Stimulated activated CD4-positive, alpha-beta T cell treated with anti-CD3 and anti-CD28 coated beads, Interleukin-4, amount 100 ng/mL, for 1 hour (primary cell): ENCODE results near the gene MYOF.
"Not testable (repeated sequence)": the region's sequence is repeated elsewhere in the genome, so short reads cannot be mapped to it uniquely, and the experiment has no call there.

Source experiments
- DNase-seq: peaks from one replicate; pipeline ENCODE4 v3.0.0-alpha.2; 2020

Gene MYOF

DNA sequence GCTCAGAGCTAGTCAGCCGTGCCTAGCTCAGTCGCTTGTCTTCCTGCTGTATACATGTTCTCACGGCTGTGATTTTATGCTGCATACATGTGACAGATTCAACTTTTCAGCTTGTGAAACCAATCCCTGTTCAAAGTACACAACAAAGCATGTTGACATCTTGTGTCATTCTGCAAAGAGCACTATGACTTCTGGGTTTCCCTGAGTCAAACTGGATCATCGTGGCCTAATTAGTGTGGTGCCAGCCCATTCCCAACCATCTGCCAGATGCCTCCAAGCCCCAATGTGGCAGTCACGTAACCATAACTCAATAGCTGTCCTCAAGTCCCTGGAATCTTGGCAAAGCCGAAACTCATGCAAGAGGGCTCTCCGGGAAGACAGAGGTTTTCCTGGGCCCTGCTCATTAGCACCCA lies 144.8 kb downstream of the MYOF start:
- no peak for DNase-seq

DNA sequence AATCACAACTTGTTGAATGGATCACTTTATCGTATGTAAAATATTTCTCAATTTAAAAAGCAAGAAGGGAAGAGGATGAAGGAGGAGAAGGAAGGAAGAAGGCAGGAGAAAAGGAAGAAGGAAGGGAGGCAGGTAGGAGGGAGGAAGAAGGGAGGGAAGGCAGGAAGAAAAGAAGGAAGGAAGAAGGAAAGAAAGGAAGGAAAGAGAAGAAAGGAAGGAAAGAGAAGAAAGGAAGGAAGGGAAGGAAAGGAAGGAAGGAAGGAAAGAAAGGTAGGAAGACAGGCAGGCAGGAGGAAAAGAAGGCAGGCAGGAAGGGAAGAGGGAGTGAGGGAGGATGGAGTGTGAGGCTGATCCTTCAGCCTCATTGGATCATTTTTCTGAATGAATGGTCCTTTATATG lies 145.5 kb downstream of the MYOF start:
- DNase-seq = no peak

DNA sequence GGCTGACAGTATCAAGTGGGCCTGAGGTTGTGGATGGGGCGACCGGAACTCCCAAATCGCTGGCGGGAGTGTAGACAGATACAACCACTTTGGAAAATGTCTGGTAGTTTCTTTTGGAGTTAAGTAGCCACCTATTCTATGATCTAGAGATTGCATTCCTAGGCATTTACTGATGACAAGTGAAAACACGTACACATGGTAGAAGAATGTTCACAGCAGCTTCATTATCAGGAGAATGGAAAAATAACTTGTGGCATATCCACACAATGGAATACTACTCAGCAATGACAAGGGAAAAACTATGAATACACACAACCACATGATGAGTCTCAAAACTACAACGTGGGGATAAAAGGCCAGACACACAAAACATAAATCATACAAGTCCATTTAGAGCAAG lies 146.0 kb downstream of the MYOF start:
- DNase-seq = no peak

DNA sequence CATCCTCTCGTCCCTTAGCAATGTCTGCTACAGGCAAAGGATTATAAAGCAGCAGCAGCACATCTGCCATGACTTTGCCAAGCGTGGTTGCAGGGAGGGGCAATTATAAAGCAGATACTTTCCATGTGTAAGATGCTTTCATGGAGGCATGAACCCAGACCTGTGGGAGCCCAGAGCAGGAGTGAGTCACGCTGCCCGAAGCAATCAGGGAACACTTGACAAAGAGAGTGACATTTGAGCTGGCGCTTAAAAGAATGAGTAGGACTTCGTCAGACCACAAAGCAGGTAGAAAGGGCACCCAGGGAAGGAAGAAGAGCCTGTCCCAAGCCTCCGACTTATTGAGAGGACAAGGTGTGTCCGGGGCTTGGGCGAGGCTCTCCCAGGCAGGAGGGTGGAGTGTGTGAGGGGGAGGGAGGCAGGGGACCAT lies 147.2 kb downstream of the MYOF start:
- no peak for DNase-seq

DNA sequence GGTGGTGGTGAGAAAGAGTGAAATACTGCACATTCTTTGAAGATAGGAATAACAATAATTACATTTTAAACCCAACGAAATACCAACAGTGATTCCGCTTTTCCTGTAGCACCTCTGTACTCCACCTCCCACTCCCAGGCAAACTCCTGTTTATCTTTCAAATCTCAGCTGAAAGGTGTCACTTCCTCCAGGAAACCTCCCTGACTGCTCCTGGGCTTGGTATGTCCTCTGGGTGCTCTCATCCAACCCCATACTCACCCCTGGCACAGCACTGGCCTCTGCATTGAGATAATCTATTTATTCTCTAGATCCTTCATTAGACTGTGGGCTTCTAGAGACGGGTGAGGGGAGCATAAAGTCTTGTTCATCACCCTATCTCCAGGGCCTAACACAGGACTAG lies 148.0 kb downstream of the MYOF start:
- DNase-seq = no peak

DNA sequence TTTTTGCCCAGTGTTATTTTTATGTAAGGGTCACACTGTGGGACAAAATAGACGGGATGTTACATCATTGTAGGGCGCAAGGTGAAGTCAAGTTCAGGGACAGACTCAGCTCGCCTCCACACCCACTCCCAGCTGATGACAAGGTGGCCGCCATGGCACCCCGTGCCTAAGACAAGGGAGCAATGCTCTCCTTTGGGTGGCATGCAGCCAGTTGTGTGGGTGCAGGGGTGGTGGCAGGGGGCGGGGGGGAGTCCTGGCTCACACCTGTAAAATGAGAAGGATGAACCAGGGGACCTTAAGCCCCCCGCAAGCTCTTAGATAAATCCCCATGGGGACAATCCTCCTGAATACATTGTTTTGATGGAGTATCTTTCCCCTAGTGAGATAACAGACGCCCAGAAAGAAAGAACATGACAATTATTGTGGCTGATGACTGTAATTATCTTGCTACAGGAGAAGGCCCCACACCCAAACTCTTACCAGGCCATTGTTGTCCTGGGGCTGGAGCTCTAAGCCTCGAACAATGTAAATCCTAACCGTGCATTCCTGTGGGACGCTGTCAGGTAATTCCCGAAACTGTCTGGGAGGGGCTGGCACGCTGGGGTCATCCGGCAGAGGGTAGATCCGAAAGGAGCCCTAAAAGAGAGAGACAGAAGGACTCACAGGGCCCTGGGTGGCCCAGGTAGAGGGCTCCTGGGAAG lies 148.7 kb downstream of the MYOF start:
- DNase-seq = no peak

DNA sequence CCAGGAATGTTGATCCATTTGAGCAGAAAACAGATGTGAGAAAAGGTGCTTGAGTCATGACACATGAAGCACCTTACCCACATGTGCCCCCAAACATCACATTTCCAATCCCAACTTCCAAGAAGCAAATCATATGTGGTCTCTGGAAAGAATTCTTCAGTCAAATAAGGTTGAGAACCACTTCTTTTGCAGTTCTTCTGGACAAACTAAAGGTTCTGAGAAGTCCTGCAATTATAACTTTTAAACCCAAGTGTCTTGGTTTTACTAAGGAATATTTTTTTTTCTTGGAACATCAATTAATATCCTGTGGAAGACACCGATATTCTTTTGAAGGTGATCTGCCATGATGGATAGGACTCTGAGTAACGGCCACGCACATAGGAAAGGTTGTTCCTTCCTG lies 151.3 kb downstream of the MYOF start:
- DNase-seq = no peak

DNA sequence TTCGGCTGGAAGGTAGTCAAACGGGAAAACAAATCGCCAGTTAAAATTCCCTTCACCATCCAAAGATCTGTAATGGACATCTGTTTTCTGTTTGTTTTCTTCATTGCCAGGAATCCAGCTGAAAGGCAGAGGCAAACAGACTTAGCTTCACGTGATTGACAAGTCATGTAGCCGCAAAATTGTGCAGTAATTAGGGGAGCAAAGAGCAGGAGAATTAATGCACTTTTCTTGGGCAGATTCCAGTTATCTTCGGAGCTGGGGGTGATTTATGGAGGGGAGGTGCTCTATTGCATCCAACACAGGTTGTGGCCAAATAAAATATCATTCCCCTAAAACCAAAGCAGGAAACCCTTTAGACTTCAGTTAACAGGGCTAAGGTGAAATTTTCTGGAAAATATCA lies 162.2 kb downstream of the MYOF start:
- no peak for DNase-seq

DNA sequence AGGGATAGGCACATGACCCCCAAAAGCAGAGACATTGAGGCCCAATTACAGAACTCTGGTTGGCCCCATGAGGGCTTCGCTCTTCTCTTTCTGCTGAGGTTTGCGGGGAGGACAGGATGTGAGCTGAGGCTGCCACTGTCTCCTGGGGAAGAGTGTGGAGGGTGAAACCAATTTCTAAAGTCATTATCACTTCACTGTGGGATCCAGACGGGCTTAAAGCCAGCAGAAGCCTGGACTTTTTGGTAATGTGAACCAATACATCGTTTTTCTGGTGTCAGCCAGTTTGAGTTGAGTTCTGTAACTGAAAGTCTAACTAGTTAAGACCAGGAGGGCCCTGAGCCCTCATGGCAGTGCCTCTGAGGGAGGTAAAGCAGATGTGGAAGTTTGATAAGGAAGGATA lies 163.0 kb downstream of the MYOF start:
- no peak for DNase-seq

DNA sequence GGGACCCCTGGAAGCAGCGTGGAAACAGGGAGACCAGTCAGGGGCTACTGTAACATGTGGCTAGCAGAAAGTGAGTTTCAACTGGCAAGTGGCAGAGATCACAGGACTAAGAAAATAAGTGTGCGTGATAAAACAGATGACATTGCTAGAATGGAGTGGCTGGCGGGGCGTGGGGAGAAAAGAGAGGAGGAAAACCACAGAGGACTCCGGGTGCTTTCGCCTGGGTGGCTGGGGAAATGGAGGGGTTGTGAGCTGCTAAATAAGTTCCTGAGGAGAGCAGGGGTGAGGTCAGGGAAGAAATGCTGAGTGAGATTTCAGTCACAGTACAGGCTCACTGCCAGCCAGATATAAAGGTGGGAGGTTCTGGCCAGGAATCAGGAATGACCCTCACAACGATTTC lies 166.9 kb downstream of the MYOF start:
- no peak for DNase-seq

DNA sequence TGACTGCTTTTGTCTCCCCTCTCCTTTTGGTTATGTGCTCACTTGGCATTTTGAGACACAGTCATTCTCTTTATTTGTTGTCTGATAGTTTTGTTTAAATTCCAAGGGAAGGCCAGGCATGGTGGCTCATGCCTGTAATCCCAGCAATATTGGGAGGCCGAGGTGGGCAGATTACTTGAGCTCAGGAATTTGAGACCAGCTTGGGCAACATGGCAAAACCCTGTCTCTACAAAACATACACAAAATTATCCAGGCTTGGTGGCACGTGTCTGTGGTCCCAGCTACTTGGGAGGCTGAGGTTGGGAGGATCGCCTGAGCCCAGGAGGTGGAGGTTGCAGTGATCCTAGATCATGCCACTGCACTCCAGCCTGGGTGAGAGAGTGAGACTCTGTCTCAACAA lies 167.5 kb downstream of the MYOF start:
- not testable (repeated sequence) for DNase-seq

DNA sequence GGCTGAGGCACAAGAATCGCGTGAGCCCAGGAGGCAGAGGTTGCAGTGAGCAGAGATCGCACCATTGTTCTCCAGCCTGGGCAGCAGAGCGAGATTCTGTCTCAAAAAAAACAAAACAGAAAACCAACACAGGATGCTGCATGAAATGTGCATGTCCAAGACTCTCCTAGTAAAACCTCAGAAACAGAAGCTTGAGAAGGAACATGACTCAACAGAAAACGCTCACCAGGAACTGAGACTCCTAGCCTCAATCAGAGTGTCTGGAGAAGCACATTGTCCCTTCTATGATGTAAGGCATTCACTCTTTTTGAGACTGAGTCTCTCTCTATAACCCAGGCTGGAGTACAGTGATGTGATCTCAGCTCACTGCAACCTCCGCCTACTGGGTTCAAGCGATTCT lies 168.3 kb downstream of the MYOF start:
- no peak for DNase-seq

DNA sequence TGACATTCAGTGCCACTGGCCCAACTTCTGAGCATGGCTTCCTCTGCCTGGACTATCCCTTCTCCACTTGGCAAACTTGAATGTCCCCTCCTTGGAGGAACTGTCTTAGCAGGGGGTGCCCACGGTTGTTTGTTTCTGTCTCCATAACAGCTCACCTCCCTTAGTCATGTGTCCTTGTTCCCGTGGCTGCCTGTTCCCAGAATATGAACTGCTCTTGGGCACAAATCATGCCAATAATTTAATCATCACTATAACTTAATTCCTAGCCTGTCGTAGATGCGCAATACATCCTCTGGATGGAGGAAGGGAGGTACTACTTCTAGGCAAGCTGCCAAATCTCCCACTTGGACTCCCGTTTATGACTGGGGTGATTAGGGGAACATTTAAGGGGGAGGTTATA lies 173.1 kb downstream of the MYOF start:
- no peak for DNase-seq

DNA sequence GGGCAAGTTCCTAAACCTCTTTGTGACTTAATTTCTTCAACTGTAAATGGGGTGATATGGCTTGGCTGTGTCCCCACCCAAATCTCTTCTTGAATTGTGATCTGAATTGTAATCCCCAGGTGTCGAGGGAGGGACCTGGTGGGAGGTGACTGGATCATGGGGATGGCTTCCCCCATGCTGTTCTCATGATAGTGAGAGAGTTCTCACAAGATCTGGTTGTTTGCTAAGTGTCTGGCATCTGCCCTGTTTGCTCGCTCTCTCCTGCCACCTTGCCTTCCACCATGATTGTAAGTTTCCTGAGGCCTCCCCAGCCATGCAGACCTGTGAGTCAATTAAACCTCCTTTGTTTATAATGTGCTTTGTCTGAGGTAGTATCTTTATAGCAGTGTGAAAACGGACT lies 177.0 kb downstream of the MYOF start:
- no peak for DNase-seq

DNA sequence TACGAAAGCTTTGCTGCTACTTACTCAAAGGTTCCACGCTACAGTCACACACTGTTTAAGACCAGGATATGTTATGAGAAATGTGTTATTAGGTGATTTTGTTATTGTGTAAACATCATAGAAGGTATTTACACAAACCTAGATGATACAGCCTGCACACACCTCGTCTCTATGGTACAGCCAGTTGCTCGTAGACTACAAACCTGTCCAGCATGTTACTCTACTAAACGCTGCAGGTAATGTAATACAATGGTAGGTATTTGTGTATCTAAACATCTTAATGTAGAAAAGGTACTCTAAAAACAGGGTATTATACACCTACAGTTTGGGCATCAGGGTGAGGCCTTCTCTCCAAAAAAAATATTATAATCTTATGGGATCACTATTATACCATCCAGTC lies 181.2 kb downstream of the MYOF start:
- DNase-seq = no peak

DNA sequence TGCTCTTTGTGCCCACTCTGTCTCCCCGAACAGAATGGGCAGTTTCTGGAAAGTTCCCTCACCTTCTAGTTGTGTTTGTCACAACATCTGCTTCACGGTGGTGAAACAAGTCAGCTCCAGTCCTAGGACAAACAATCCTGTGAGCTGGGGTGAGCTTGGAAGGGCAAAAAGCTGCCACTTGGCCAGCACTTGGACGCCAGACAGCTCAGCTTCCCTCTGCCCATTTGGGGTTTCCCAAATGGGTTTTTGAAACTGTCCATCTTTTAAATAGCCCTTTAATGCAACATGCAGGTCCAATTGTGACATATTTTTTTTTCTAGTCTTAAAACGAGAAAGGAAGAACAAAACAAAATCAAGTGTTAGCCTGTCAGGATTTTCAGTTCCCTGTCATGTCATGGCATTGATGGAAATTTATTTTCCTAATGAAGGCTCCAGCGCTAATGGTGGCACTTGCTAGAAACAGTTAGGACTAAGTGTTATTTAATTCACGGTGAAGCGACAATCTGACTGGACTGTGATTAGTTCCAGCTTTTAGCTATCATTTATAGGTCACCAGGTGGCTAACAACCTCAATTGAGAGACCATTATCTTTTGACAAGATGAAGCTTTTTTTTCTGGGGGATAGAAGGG lies 181.7 kb downstream of the MYOF start:
- DNase-seq = no peak

DNA sequence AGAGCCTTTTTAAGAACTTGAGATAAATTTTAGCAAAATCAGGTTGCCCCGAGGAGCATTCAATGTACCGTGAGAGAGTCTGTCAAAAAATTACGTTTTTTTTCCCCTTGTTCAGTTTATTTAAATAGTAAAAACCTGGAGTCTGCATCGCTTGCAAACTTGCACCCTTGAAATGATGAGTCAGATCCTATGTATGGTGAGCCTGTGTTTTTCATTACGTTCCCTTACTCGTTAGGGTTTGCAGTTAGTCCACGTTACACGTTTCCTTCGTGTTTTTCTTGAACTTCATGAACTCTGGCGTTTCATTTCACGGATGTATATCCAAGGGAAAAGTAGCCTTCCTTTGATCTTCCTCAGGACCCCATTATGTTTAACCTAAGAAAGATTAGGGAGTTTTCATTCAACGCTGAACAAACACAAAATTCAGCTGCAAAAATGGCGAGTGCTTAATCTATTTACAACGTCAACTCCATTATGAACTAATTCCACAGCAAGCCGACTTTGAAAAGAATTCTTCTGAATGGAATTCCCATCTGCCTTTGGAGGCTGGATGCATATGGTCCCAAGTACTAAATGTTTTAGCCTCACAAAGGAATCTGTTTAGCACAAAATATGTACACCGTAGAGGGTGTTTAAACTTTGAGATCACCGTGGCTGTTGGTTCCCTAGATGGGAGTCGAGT lies 182.4 kb downstream of the MYOF start:
- DNase-seq = no peak

DNA sequence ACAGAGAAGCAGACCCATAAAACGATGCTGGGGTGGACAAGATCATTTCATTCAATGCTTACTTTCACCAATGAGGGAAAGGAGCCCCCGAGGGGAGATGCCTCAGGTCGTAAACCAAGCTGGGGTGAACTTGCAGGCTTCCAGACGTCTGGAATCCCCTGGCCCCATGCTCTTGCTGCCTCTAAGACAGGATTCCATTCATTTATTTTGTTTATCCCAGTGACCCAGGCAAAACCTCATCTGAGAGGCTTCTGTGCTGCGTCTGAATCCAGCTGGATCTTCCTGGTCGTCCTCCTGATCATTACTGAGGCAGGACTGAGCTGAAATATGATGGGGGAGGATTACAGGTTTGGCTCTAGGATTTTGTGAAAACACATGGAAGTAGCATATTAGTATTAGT lies 182.9 kb downstream of the MYOF start:
- DNase-seq = no peak

DNA sequence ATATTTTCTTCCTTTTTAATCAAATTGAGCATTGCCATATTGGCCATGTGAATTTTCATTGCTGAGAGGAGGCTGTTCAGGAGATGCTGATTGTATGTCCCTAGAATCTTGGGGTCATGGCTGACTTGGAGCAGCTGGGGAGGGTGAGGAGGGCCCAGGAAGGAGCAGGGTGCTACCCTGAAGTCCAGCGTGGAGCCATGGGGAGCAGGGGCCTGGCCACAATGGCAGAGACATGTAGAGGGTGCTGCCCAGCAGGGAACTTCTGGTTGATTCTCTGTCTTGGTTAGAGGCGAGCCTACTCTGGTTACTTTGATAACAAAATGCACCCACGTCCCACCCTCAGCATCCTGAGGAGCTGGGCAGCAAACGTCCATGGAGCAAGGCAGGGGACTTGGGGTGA lies 186.0 kb downstream of the MYOF start:
- DNase-seq = no peak

DNA sequence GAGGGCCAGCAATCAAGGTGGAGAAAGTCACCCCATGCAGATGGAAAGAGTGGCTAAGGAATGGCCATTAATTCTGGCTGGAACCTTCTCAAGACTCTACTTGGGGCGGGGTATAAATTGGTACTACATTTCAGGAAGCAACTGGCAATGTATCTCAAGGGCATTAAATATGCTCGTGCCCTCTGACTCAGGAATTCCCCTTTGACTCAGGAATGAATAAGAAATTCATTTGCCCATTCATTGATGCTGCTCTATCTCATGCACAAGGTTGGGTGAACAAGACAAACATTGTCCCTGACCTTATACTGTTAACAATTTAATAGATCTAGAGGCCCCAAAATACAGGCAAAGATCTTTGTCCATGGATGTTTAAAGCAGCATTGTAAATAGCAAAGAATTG lies 188.1 kb downstream of the MYOF start:
- DNase-seq = no peak

DNA sequence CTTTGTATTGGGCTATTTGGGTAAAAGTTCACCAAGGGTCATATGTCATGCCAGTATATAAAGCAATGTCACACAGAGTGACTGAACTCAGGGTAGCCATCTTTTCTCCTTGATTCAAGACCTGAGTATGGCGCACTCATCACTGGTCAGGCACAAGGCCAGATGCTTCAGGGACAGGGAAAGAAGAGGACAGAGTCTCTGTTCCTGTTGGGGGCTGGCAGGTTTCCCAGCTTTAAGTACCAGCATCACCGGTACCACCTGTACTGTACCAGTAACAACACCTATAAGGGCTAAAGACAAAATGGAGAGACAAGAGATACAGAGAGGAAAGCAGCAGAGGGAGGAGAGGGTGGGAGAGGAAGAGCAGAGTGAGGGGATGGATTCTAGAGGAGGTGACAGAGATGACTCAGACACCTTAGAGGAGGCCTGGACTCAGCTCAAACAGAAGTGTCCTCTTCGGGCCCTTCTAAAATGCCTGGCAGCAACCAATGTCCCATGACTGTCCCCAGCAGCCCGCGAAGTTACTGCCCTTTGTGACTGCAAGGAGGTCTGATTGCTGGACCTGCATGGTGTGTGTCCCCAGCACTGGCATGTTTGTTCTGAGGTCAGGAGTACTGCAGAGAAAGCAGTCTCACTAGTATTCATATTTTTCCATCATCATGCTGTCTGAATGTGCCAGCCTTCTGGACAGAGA lies 191.3 kb downstream of the MYOF start:
- DNase-seq = no peak

DNA sequence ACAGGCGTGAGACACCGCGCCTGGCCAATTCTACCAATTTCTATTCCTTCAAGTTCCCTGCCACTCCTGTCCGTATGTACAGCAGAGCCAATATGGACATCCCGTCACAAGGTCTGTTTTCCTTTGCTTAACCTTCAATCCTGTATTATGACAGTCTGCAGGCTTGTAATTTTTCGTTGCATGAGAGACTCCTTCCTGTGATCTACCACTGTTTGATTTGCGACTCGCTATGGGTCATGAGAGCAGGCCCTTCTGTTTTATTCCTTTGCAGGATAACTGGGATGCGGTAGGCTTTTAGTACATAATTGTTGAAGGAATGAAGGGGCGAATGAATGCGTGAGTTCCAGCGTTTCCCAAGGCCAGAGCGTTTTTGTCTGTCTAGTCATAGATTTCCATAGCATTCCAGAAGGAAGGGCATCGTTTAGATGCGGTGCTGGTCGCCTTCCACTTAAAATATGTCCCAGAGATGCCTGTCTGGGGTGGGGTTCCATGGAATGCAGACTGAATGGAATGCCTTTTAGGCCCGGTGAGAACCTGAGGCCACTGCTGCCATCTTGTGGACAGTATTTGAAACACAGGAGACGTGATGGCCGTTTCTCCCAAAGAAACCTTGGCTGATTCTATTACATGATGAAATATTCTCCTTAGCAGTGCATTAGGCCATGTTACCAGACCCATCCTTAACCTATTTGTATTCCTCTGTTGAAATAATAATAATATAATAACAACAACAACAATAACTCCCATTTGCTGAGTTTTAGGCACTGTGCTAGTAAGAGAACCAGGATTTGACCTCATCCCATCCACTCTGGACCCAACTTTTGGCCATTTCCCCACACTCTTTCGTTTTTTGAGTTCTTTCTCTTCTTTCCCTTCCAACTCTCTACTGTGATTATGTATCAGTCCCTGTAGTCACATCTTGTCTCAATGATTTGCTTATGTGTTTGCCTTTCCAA lies 193.2 kb downstream of the MYOF start:
- DNase-seq = peak; percentile 46

DNA sequence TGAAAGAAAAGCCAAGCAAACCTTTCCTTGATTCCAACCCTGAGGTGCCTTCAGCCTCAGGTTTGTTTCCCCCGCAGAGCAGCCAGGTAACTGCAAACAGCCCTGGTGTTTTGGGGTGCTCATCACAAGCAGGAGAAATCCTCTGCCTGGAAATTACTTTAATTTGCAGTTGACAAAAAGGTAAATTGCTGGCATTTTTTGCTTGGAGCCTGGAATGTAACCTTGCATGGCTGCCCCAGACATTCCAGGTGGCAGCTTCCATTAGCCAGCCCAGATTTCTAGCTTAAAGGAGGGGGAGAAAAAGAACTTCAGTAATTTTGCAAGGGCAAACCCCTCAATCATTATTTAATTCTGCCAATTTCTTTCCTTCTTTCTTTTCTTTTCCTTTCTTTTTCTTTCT lies 194.4 kb downstream of the MYOF start:
- DNase-seq = no peak
